Ovary (tissue), 3 donors: ENCODE measurements around the gene ITIH2.

Experiments
- CTCF ChIP-seq, 3 donors: fragments of 450-650 bp in 2 of 3; fragments of 200-600 bp in 1 of 3; IDR thresholded peaks; one replicate each; pipeline versions ENCODE4 v1.5.1 to v1.8.0; 2016 to 2022; ENCODE audit warnings: antibody characterized with exemption in 3 of 3, mild to moderate bottlenecking in 1 of 3
- EP300 ChIP-seq: sonication (generic); formaldehyde crosslinking; IDR thresholded peaks from one replicate; pipeline ENCODE4 v1.6.1; 2017; ENCODE audit warnings: antibody characterized with exemption
- POLR2A ChIP-seq: fragments of 450-650 bp; IDR thresholded peaks from one replicate; pipeline ENCODE4 v1.6.1; 2017; ENCODE audit warnings: antibody characterized with exemption, mild to moderate bottlenecking, moderate library complexity
- donor health status: DM: no; HTN: no; CAD: no.

GRCh38 chr10:7718685-7719084 lies 15.6 kb downstream of the ITIH2 start:
- TF ChIP-seq EP300 (no peak), CTCF (IDR thresholded peaks at IDR 0.05) (no peak), POLR2A (no peak)
